Erythroblast (primary cell): ENCODE results near the gene SAE1.

Experiments
- GATA1 ChIP-seq: IDR thresholded peaks from 2 replicates; pipeline ENCODE4 v1.6.1; 2011; ENCODE audit warnings: low read depth, mild to moderate bottlenecking, control low read depth, low read length, moderate library complexity
- POLR2A ChIP-seq: IDR thresholded peaks from 2 replicates; pipeline ENCODE4 v1.6.1; 2011; ENCODE audit warnings: mild to moderate bottlenecking, low read length

- TF ChIP-seq POLR2A, result no peak
- TF ChIP-seq GATA1, result no peak
These were observed 99.7 kb downstream of the SAE1 start for GRCh38 chr19:47230054-47230920.
